Effector memory CD8-positive, alpha-beta T cell (primary cell): ENCODE measurements around the gene MOV10.
A peak's percentile ranks its signal among the peaks of the same experiment; 100 is the strongest.

Experiments
- ATAC-seq: fragments of 150-1000 bp; cut with Tn5 transposase; replicated peaks from 2 replicates; pipeline ENCODE4 v1.10.0; 2021; ENCODE audit warnings: mild to moderate bottlenecking, moderate library complexity
- DNase-seq, 3 experiments: peaks; one replicate each; pipeline ENCODE4 v3.0.0; 2021
- H3K27ac Mint-ChIP-seq, 2 donors: one replicate each; pipeline ENCODE4 v1.8.0; 2022; ENCODE audit warnings: mild to moderate bottlenecking in 2 of 2, mixed read lengths in 2 of 2, moderate library complexity in 2 of 2
- H3K27me3 Mint-ChIP-seq, 2 donors: one replicate each; pipeline ENCODE4 v1.8.0; 2022; ENCODE audit warnings: mixed read lengths in 2 of 2
- H3K36me3 Mint-ChIP-seq: one replicate; pipeline ENCODE4 v1.8.0; 2022; ENCODE audit warnings: mild to moderate bottlenecking, moderate library complexity, mixed read lengths; ENCODE audit not compliant: insufficient read depth
- H3K4me1 Mint-ChIP-seq, 2 donors: one replicate each; pipeline ENCODE4 v1.8.0; 2022; ENCODE audit warnings: low read depth in 2 of 2, mixed read lengths in 2 of 2
- H3K4me3 Mint-ChIP-seq, 2 donors: one replicate each; pipeline ENCODE4 v1.8.0; 2022; ENCODE audit warnings: mild to moderate bottlenecking in 2 of 2, mixed read lengths in 2 of 2, moderate library complexity in 2 of 2
- H3K9me3 Mint-ChIP-seq, 2 donors: one replicate each; pipeline ENCODE4 v1.8.0; 2022; ENCODE audit warnings: mixed read lengths in 2 of 2

MOV10 gene

DNA sequence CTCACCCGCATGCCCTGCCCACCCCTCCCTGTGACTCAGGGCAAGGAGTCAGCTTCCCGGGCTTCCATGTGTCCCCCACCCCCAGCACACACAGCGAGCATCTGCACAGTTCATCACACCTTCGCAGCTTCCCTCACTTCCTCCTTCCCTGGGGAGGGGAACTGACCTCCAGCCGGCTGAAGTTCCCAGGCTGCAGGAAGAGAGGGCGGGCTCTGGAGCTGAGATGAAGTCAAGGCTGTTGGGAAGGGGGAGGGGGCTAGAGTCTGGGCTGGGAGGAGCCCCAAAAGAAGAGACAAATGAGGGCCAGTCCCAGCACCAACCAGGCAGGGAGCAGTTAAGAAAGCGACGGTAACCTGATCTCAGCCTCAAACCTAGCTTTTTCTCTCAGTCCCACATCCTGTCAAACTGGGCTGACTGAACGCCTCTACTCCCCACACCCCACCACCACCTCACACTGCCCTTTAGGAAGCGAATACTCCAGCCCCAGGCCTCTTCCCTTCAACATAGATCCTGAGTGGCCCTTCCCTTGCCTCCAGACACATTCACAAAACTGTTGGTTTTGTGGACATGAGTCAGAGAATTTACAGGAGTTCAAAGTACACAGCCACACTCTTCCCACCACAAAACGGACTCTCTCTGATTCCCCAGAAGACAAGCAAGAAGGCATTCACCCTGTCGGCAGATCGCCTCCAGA lies 30.6 kb downstream of the MOV10 start:
- Mint-ChIP-seq H3K4me1 (peaks cover 55 to 62% of the 10 kb centered on the region in 2 donors), H3K9me3 (no peaks in the 10 kb centered on the region), H3K27ac (peak overlapping the region; percentile 86 to 93), H3K27me3 (no peaks in the 10 kb centered on the region), H3K36me3 (peaks cover 19% of the 10 kb centered on the region), H3K4me3 (peak overlapping the region; percentile 81 to 83)
- peak; percentile 32 to 42 (median 39) for DNase-seq
- ATAC-seq, result peak; percentile 71

DNA sequence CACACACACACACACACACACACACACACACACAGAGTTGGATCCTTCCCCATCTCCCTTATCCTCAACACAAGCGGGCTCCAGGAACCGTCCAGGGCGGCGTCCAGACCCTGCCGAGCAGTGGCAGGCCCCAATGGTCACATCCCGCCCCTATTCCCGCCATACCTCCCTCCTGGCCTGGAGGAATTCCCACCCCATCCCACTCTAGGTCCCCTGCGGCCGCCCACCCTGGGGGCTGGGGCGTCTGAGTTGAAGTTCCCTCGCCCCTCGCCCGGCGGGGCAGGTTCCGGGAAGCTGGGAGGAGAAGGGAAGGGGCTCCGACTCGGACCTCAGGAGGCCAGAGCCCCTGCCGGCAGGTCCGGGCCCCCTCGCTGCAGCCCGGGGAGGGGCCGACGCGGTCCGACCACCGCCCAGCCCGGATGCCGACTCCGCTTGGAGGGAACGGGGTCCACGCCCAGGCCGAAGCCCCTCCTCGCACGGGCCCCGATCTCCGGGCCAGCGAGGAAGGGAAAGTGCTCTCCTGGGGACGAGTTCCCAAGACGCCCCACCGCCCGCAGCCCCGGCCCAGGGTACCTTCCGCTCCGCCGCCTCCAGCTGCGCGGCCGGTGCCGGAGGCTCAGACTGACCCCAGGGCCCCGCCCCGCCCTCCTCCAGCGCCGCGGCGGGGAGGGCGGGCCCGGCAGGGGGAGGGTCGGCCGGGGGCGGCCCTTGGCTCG lies 32.2 kb downstream of the MOV10 start, which contains the start of gene RHOC:
Gene RHOC, minus strand, starts transcription at position 623 of the 716 bp plus-strand sequence. CDS start 3,328 bp downstream, outside the sequence.
- no peaks in the 10 kb centered on the region for H3K9me3 Mint-ChIP-seq
- ATAC-seq, result peak; percentile 53
- H3K27me3 Mint-ChIP-seq, result no peaks in the 10 kb centered on the region
- H3K4me3 Mint-ChIP-seq, result peak within 1 kb of the TSS; percentile 81 to 83
- H3K4me1 Mint-ChIP-seq, result peaks cover 42 to 49% of the 10 kb centered on the region in 2 donors
- peaks cover 19% of the 10 kb centered on the region for H3K36me3 Mint-ChIP-seq
- DNase-seq, result no peak
- H3K27ac Mint-ChIP-seq, result peak within 1 kb of the TSS; percentile 86 to 93

DNA sequence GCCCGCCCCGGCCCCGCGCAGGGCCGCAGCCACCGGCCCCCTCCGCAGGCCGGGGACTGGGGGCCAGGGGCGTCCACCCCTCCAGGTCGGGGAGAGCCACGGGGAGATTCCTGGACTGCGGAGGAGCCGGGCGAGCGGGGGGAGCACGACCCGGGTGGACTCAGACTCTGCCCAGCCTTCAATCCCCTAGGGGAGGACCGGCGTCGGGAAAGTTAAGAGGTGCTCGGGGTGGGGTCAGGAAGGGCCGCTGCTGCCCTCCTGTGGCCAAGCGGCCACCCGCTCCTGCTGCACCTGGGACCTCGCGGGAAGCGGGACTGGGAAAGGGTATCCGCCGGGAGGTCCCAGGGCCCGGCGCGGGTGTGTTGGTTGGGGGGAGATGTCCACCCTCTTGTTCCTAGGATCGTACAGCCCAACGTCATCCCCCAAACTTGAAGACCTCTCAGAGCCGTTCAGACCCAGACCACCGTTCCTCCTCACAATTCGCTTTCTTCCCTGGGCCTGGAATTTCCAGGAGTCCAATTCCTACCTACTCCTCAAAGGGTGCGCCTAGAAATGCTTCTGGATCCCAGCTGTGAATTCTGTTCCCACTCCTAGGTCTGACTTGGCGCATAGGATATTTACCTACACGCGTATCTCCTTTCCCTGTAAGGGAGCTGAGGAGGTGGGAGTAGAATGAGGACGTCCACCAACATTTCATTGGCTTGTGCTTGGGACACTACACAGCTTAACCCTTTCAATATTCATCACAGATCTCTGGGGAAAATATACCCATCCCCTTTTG lies 33.0 kb downstream of the MOV10 start:
- peaks cover 34 to 42% of the 10 kb centered on the region in 2 donors for H3K4me1 Mint-ChIP-seq
- H3K36me3 Mint-ChIP-seq, result peaks cover 14% of the 10 kb centered on the region
- H3K27me3 Mint-ChIP-seq, result no peaks in the 10 kb centered on the region
- ATAC-seq (peak; percentile 50), DNase-seq (peak; percentile 30 to 47 (median 45))
- no peaks in the 10 kb centered on the region for H3K9me3 Mint-ChIP-seq
- peak overlapping the region; percentile 81 to 83 for H3K4me3 Mint-ChIP-seq
- H3K27ac Mint-ChIP-seq, result peak overlapping the region; percentile 29 to 36

GRCh38 chr1:112708002-112708448 lies 33.6 kb downstream of the MOV10 start:
- peak overlapping the region; percentile 81 to 83 for H3K4me3 Mint-ChIP-seq
- ATAC-seq, result no peak
- H3K4me1 Mint-ChIP-seq, result peaks cover 29 to 36% of the 10 kb centered on the region in 2 donors
- DNase-seq, result no peak
- peak overlapping the region; percentile 29 to 36 for H3K27ac Mint-ChIP-seq
- H3K9me3 Mint-ChIP-seq, result no peaks in the 10 kb centered on the region
- H3K36me3 Mint-ChIP-seq, result peaks cover 14% of the 10 kb centered on the region
- H3K27me3 Mint-ChIP-seq, result no peaks in the 10 kb centered on the region

DNA sequence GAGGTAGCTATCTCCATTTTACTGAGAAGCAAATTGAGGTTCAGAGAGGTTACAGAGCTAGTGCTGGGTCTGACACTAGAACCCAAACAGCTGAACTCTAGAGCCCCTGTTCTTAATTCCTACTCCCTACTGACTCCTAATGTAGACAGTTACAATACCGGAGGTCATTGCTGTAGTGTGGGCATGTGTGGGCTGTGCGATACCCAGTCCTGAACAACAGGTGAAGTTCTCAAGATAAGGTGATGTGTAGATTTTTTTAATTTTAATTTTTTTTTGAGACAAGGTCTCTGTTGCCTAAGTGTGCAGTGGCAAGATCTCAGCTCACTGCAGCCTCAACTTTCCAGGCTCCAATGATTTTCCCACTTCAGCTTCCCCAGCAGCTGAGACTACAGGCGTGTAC lies 34.0 kb downstream of the MOV10 start:
- H3K9me3 Mint-ChIP-seq, result no peaks in the 10 kb centered on the region
- DNase-seq (no peak), ATAC-seq (no peak)
- peaks cover 14% of the 10 kb centered on the region for H3K36me3 Mint-ChIP-seq
- H3K4me3 Mint-ChIP-seq, result peak overlapping the region in 1 of 2 donors; percentile 83
- H3K4me1 Mint-ChIP-seq, result peaks cover 25 to 33% of the 10 kb centered on the region in 2 donors
- peaks cover 0 to 1% of the 10 kb centered on the region in 2 donors for H3K27me3 Mint-ChIP-seq
- peak overlapping the region in 1 of 2 donors; percentile 36 for H3K27ac Mint-ChIP-seq

GRCh38 chr1:112710159-112710558 lies 35.7 kb downstream of the MOV10 start:
- H3K27me3 Mint-ChIP-seq, result peaks cover 0 to 8% of the 10 kb centered on the region in 2 donors
- H3K36me3 Mint-ChIP-seq, result peaks cover 10% of the 10 kb centered on the region
- no peak overlapping the region for H3K27ac Mint-ChIP-seq
- no peak overlapping the region for H3K4me3 Mint-ChIP-seq
- DNase-seq, result no peak
- H3K9me3 Mint-ChIP-seq, result no peaks in the 10 kb centered on the region
- H3K4me1 Mint-ChIP-seq, result peaks cover 18 to 26% of the 10 kb centered on the region in 2 donors
- ATAC-seq, result no peak

DNA sequence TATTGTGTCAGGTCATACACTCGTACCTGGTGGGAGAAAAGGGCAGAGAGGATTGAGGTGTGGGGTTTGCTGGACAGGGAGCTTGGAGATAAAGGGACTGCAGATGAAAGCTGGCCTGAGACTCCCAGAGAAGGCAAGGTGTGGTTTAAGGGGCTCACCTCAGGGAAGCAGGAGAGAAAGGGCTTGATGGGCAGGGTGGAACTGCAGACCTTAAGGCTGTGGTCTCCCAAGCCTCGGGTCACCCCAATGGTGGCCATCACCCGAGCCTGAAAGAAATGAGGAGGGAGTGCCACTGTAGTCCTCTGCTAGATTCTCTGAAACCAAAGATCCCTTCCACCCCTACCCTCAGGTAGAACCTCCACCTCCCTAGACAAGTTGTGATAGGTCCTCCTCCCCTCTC lies 36.1 kb downstream of the MOV10 start:
- Mint-ChIP-seq H3K4me3 (no peak overlapping the region), H3K4me1 (peaks cover 16 to 24% of the 10 kb centered on the region in 2 donors), H3K9me3 (no peaks in the 10 kb centered on the region), H3K27ac (no peak overlapping the region), H3K36me3 (peaks cover 12% of the 10 kb centered on the region), H3K27me3 (peaks cover 0 to 8% of the 10 kb centered on the region in 2 donors)
- no peak for DNase-seq
- no peak for ATAC-seq

DNA sequence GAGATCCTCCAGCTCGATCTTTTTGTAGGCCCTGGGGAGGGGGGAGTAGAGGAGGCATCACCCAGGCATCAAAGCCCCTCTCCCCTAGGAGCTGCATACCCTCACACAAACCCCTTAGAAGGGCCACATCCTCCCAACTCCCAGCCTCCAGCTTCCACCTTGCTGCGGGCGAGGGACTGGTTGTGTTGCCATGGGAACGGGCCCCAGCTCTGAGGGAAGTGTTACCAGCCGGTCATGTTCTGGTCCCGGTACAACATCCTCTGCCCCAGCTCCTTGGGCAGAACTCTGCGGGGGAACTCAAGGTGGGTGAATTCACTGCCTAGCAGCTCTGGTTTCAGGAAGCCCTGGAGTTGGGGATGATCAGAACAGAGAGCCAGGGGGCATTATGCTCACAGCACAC lies 36.6 kb downstream of the MOV10 start:
- Mint-ChIP-seq H3K27me3 (peaks cover 0 to 8% of the 10 kb centered on the region in 2 donors), H3K4me3 (no peak overlapping the region), H3K9me3 (no peaks in the 10 kb centered on the region), H3K4me1 (peaks cover 18 to 24% of the 10 kb centered on the region in 2 donors), H3K36me3 (peaks cover 11% of the 10 kb centered on the region), H3K27ac (no peak overlapping the region)
- ATAC-seq (no peak), DNase-seq (no peak)

DNA sequence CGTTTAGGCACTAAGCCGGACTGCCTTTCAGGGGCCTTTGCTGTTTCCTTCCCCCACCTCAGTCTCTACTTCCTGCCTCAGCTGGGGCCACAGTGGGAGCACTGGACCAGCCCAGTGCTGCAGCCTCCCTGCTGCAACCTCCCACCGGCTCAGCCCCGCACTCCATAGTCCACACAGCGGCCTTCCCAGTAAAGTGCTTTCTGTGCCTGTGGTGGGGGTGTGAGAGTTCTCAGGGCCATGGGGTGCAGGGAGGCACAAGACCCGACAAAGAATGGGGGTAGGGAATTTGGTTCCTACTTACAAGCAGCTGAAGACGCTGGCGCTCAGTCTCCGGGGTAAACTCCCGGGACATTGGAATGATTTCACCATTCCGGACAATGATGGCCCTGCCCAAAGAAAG lies 37.2 kb downstream of the MOV10 start:
- Mint-ChIP-seq H3K36me3 (peaks cover 6% of the 10 kb centered on the region), H3K4me3 (no peak overlapping the region), H3K9me3 (no peaks in the 10 kb centered on the region), H3K27me3 (peaks cover 0 to 8% of the 10 kb centered on the region in 2 donors), H3K4me1 (peaks cover 23 to 25% of the 10 kb centered on the region in 2 donors), H3K27ac (no peak overlapping the region)
- DNase-seq (no peak), ATAC-seq (no peak)

GRCh38 chr1:112712191-112712590 lies 37.7 kb downstream of the MOV10 start:
- Mint-ChIP-seq H3K27ac (no peak overlapping the region), H3K36me3 (peaks cover 6% of the 10 kb centered on the region), H3K4me1 (peaks cover 23 to 25% of the 10 kb centered on the region in 2 donors), H3K4me3 (no peak overlapping the region), H3K27me3 (peaks cover 0 to 8% of the 10 kb centered on the region in 2 donors), H3K9me3 (no peaks in the 10 kb centered on the region)
- no peak for DNase-seq
- no peak for ATAC-seq

GRCh38 chr1:112712701-112713128 lies 38.3 kb downstream of the MOV10 start:
- Mint-ChIP-seq H3K36me3 (peaks cover 6% of the 10 kb centered on the region), H3K27me3 (peaks cover 0 to 8% of the 10 kb centered on the region in 2 donors)
- no peak for ATAC-seq

GRCh38 chr1:112713466-112714312 lies 39.2 kb downstream of the MOV10 start:
- ATAC-seq (no peak), DNase-seq (no peak)
- H3K27ac Mint-ChIP-seq, result peak overlapping the region in 1 of 2 donors; percentile 72
- peaks cover 20 to 23% of the 10 kb centered on the region in 2 donors for H3K4me1 Mint-ChIP-seq
- H3K27me3 Mint-ChIP-seq, result peaks cover 6 to 8% of the 10 kb centered on the region in 2 donors
- H3K36me3 Mint-ChIP-seq, result peaks cover 6% of the 10 kb centered on the region
- no peaks in the 10 kb centered on the region for H3K9me3 Mint-ChIP-seq
- peak overlapping the region; percentile 87 to 91 for H3K4me3 Mint-ChIP-seq

More at GRCh38 chr1:112712701-112713128, 38.3 kb downstream of the MOV10 start:
- no peak overlapping the region for H3K4me3 Mint-ChIP-seq
- H3K4me1 Mint-ChIP-seq, result peaks cover 18 to 23% of the 10 kb centered on the region in 2 donors
- no peak for DNase-seq
- no peak overlapping the region for H3K27ac Mint-ChIP-seq
- no peaks in the 10 kb centered on the region for H3K9me3 Mint-ChIP-seq
